SK-N-SH (cell line): ENCODE data around the gene SCARB1. TPM values are rescaled to one million over a fixed set of nuclear protein-coding genes. Genes with fewer than 3 reads are reported as not detected.

Experiments used
- CTCF ChIA-PET: fragments of 300-600, 350-600 bp; formaldehyde crosslinking; extraction: SDS; loops from one replicate; lab custom pipeline; 2021; lab: Yijun Ruan, JAX
- POLR2A ChIA-PET: fragments of 350-600 bp; sonication (Branson Sonifier 250); formaldehyde crosslinking; extraction: SDS; loops from one replicate; lab custom pipeline; 2020; ENCODE audit warnings: antibody characterized with exemption, inconsistent platforms; lab: Yijun Ruan, JAX
- DNase-seq: peaks from one replicate; pipeline ENCODE4 v3.0.0; 2012
- H2AFZ ChIP-seq: fragments of 200-600 bp; sonication (generic); 2 replicates; pipeline ENCODE4 v1.8.1; 2016; ENCODE audit warnings: antibody characterized with exemption, mild to moderate bottlenecking, low read depth
- H3F3A ChIP-seq: fragments of 200-600 bp; sonication (generic); replicated peaks from 2 replicates; pipeline ENCODE3; 2016; ENCODE audit warnings: antibody characterized with exemption, mild to moderate bottlenecking; ENCODE audit not compliant: insufficient read depth
- H3K27ac ChIP-seq, 2 experiments: fragments of 200-500 bp in 1 of 2; fragments of 200-600 bp in 1 of 2; sonication (Bioruptor generic) in 1 of 2; sonication (generic), shearing (Covaris generic) in 1 of 2; 2 replicates each; pipeline versions ENCODE4 v1.5.1 to v1.6.1; 2014 to 2016; ENCODE audit warnings: low read depth in 2 of 2, inconsistent platforms in 1 of 2, low read length in 1 of 2, mild to moderate bottlenecking in 1 of 2, mixed read lengths in 1 of 2
- H3K27me3 ChIP-seq: fragments of 200-600 bp; sonication (generic), shearing (Covaris generic); 2 replicates; pipeline ENCODE4 v1.6.1; 2016; ENCODE audit warnings: mixed run types; ENCODE audit not compliant: insufficient read depth
- H3K36me3 ChIP-seq, 2 experiments: fragments of 200-500 bp in 1 of 2; fragments of 200-600 bp in 1 of 2; sonication (Bioruptor generic) in 1 of 2; sonication (generic) in 1 of 2; replicated peaks in 1 of 2; 2 replicates each; pipeline versions ENCODE3 to v1.5.1; 2014 to 2016; ENCODE audit warnings: low read length in 1 of 2, mild to moderate bottlenecking in 1 of 2; ENCODE audit not compliant: insufficient read depth in 2 of 2, control insufficient read depth in 1 of 2
- H3K4me1 ChIP-seq, 2 experiments: fragments of 200-500 bp in 1 of 2; fragments of 200-600 bp in 1 of 2; sonication (Bioruptor generic) in 1 of 2; sonication (generic), shearing (Covaris generic) in 1 of 2; 2 replicates each; pipeline versions ENCODE4 v1.5.1 to v1.6.1; 2014 to 2016; ENCODE audit warnings: low read depth in 1 of 2, low read length in 1 of 2, mixed run types in 1 of 2; ENCODE audit not compliant: insufficient read depth in 2 of 2, control insufficient read depth in 1 of 2
- H3K4me2 ChIP-seq: fragments of 200-600 bp; sonication (generic), shearing (Covaris generic); 2 replicates; pipeline ENCODE4 v1.6.1; 2017; ENCODE audit warnings: mixed run types
- H3K4me3 ChIP-seq, 2 experiments: fragments of 200-500 bp in 1 of 2; fragments of 200-600 bp in 1 of 2; sonication (Bioruptor generic) in 1 of 2; sonication (generic), shearing (Covaris generic) in 1 of 2; 2 replicates each; pipeline versions ENCODE4 v1.5.1 to v1.8.1; 2014 to 2016; ENCODE audit warnings: low read depth in 2 of 2, inconsistent platforms in 1 of 2, low read length in 1 of 2, mild to moderate bottlenecking in 1 of 2, mixed read lengths in 1 of 2, moderate library complexity in 1 of 2
- H3K79me2 ChIP-seq: fragments of 200-600 bp; sonication (generic); 2 replicates; pipeline ENCODE4 v1.8.1; 2017; ENCODE audit warnings: mild to moderate bottlenecking; ENCODE audit not compliant: insufficient read depth
- H3K9ac ChIP-seq: fragments of 200-600 bp; sonication (generic); 2 replicates; pipeline ENCODE4 v1.6.1; 2017; ENCODE audit warnings: mixed run types
- H3K9me2 ChIP-seq: fragments of 200-600 bp; sonication (generic); 2 replicates; pipeline ENCODE4 v1.6.1; 2017; ENCODE audit warnings: mixed run types
- H3K9me3 ChIP-seq: fragments of 200-600 bp; sonication (generic); 2 replicates; pipeline ENCODE4 v1.6.1; 2017; ENCODE audit warnings: mixed run types, mild to moderate bottlenecking, moderate library complexity
- H4K20me1 ChIP-seq: fragments of 200-600 bp; sonication (generic); 2 replicates; pipeline ENCODE4 v1.6.1; 2017; ENCODE audit warnings: mild to moderate bottlenecking, mixed run types; ENCODE audit not compliant: insufficient read depth
- ELF1 ChIP-seq: IDR thresholded peaks from 2 replicates; pipeline ENCODE4 v1.4.0; 2012
- GABPA ChIP-seq: IDR thresholded peaks from 2 replicates; pipeline ENCODE4 v1.4.0; 2012; ENCODE audit warnings: low read depth, mild to moderate bottlenecking
- MEF2A ChIP-seq: IDR thresholded peaks from 2 replicates; pipeline ENCODE4 v1.4.0; 2012; ENCODE audit warnings: low read depth, borderline replicate concordance
- MXI1 ChIP-seq: IDR thresholded peaks from 2 replicates; pipeline ENCODE4 v1.6.1; 2012; ENCODE audit warnings: mild to moderate bottlenecking, low read depth, low read length, improper control_type of control experiment
- NFIC ChIP-seq: IDR thresholded peaks from 2 replicates; pipeline ENCODE4 v1.4.0; 2012; ENCODE audit warnings: borderline replicate concordance
- NRF1 ChIP-seq: IDR thresholded peaks from 2 replicates; pipeline ENCODE4 v1.6.1; 2012; ENCODE audit warnings: low read depth, mild to moderate bottlenecking, low read length
- POLR2AphosphoS5 ChIP-seq: IDR thresholded peaks from 2 replicates; pipeline ENCODE4 v1.6.1; 2012; ENCODE audit warnings: low read depth, low read length
- RCOR1 ChIP-seq: fragments of 150-350 bp; IDR thresholded peaks from 2 replicates; pipeline ENCODE4 v1.6.1; 2017; ENCODE audit warnings: antibody characterized with exemption, low read length
- RFX5 ChIP-seq: IDR thresholded peaks from 2 replicates; pipeline ENCODE4 v1.6.1; 2012; ENCODE audit warnings: mild to moderate bottlenecking, improper control_type of control experiment, low read length
- RXRA ChIP-seq: IDR thresholded peaks from 2 replicates; pipeline ENCODE4 v1.4.0; 2012; ENCODE audit warnings: low read depth, mild to moderate bottlenecking, borderline replicate concordance
- TCF12 ChIP-seq: IDR thresholded peaks from 2 replicates; pipeline ENCODE4 v1.4.0; 2012
- TEAD4 ChIP-seq: IDR thresholded peaks from 2 replicates; pipeline ENCODE4 v1.4.0; 2012; ENCODE audit warnings: mild to moderate bottlenecking, borderline replicate concordance; ENCODE audit not compliant: insufficient read depth
- WGBS: methylation state at CpG from one replicate; pipeline ENCODE4 v1.1.6; 2017; ENCODE audit warnings: low lambda C conversion rate; 5-methylcytosine and 5-hydroxymethylcytosine counted together
- polyA plus RNA-seq, 3 experiments: library from polyadenylated mRNA; depleted of rRNA; stranded (reverse); fragments of >200 nt; gene quantifications; 2 replicates each; pipeline ENCODE4 v1.2.3, GENCODE V29; 2012
- TF ChIP-seq, protein P1 (sequence below): IDR thresholded peaks from 2 replicates; pipeline ENCODE4 v1.6.1; 2012; ENCODE audit warnings: mild to moderate bottlenecking, low read depth, low read length, moderate library complexity
- TF ChIP-seq, protein P2 (sequence below): IDR thresholded peaks from 2 replicates; pipeline ENCODE4; 2012
- TF ChIP-seq, protein P3 (sequence below): fragments of 150-350 bp; IDR thresholded peaks from 2 replicates; pipeline ENCODE4 v1.6.1; 2016; ENCODE audit warnings: mild to moderate bottlenecking, low read depth, low read length

SCARB1 gene
- polyA plus RNA-seq, 1 of the 3 experiments (the other 2 are of a cell fraction), result 33.0 TPM

DNA sequence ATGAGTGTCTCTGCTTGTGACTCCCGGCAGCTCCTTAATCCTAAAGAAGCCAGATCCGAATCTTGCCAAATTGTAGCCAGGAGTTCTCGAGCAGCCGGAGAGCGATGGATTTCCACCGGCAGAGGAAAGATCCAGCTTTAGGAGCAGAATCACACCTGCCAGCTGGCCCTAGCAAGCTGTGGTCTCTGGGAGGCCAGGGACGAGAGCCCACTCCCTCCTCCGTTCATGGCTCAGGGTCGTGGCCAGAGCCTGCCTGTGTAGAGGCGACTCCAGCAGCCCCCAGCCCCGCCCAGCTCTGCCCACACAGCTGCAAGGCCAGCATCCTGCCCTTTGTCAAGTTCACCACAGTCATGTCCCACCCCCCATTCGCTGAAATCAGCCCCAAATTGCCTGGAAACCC is 121.0 kb downstream of the SCARB1 start:
- H3K36me3 ChIP-seq, result no peaks in the 10 kb centered on the region
- no peak for TF ChIP-seq RFX5
- TF ChIP-seq, protein P1, sequence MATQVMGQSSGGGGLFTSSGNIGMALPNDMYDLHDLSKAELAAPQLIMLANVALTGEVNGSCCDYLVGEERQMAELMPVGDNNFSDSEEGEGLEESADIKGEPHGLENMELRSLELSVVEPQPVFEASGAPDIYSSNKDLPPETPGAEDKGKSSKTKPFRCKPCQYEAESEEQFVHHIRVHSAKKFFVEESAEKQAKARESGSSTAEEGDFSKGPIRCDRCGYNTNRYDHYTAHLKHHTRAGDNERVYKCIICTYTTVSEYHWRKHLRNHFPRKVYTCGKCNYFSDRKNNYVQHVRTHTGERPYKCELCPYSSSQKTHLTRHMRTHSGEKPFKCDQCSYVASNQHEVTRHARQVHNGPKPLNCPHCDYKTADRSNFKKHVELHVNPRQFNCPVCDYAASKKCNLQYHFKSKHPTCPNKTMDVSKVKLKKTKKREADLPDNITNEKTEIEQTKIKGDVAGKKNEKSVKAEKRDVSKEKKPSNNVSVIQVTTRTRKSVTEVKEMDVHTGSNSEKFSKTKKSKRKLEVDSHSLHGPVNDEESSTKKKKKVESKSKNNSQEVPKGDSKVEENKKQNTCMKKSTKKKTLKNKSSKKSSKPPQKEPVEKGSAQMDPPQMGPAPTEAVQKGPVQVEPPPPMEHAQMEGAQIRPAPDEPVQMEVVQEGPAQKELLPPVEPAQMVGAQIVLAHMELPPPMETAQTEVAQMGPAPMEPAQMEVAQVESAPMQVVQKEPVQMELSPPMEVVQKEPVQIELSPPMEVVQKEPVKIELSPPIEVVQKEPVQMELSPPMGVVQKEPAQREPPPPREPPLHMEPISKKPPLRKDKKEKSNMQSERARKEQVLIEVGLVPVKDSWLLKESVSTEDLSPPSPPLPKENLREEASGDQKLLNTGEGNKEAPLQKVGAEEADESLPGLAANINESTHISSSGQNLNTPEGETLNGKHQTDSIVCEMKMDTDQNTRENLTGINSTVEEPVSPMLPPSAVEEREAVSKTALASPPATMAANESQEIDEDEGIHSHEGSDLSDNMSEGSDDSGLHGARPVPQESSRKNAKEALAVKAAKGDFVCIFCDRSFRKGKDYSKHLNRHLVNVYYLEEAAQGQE, result no peak
- no peak for TF ChIP-seq GABPA
- TF ChIP-seq NFIC, result no peak
- no peaks in the 10 kb centered on the region for H3K79me2 ChIP-seq
- no peaks in the 10 kb centered on the region for H4K20me1 ChIP-seq
- peaks cover 13 to 27% of the 10 kb centered on the region in 2 experiments; a peak in 3 of 4 replicates for H3K4me1 ChIP-seq
- ChIA-PET CTCF (interaction anchor here (0.8 to 1.2 kb wide), 6 partner anchors 25 to 710 kb away, joined by 3 to 4 read pairs (median 4); no protein-coding TSS in a partner anchor), POLR2A (interaction anchor here (0.6 kb wide), 1 partner anchor 1110 kb away, joined by 3 read pairs; no protein-coding TSS in a partner anchor)
- H3K9me2 ChIP-seq, result no peaks in the 10 kb centered on the region
- no peak overlapping the region for H3K9ac ChIP-seq
- no peak overlapping the region for H3K4me3 ChIP-seq
- no peaks in the 10 kb centered on the region for H3K27me3 ChIP-seq
- H3K27ac ChIP-seq, result peak overlapping the region in 1 of 2 experiments; percentile 31; a peak in 1 of 4 replicates
- H3F3A ChIP-seq, result peaks cover 21% of the 10 kb centered on the region
- H3K4me2 ChIP-seq, result no peak overlapping the region
- WGBS, result 83% methylated on average over 6 of the region's 12 CpGs
- H3K9me3 ChIP-seq, result no peaks in the 10 kb centered on the region
- H2AFZ ChIP-seq, result no peak overlapping the region
- DNase-seq, result peak; percentile 66

DNA sequence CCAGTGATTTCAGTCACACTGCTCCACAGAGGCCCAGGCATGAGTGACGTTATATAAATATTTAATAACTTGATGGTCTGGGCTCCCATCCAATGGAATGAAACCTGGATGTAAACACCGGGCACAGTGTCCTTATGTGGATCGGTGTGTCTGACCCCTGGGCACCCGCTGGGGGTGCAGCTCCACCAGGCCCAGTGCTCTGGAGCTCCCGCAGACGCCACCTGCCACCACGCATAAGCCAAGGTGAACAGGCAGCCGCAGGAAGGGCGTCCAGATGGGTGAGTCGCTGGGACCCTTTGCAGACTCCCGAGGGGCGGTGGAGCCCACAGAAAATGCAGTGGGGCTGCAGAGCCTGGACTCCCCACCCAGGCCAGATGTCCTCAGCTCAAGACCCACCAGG is 121.6 kb downstream of the SCARB1 start:
- POLR2A ChIA-PET, result no interaction called here
- Histone ChIP-seq H3K4me1 (peaks cover 11 to 27% of the 10 kb centered on the region in 2 experiments; a peak in 3 of 4 replicates), H4K20me1 (no peaks in the 10 kb centered on the region), H3K9ac (no peak overlapping the region), H3K79me2 (no peaks in the 10 kb centered on the region), H3K9me2 (no peaks in the 10 kb centered on the region), H3F3A (peaks cover 21% of the 10 kb centered on the region), H3K27ac (0 out of 4 replicates have a peak overlapping the region, but pooled peaks of 1 of the 2 experiments have one; percentile 31), H3K9me3 (no peaks in the 10 kb centered on the region), H3K4me3 (no peak overlapping the region), H3K27me3 (no peaks in the 10 kb centered on the region), H3K4me2 (no peak overlapping the region), H2AFZ (no peak overlapping the region), H3K36me3 (no peaks in the 10 kb centered on the region)
- CTCF ChIA-PET, result interaction anchor here (0.8 to 1.5 kb wide), 7 partner anchors 9 to 710 kb away, joined by 3 to 6 read pairs (median 4); no protein-coding TSS in a partner anchor
- DNase-seq, result peak; percentile 54
- 80% methylated on average over 1 of the region's 12 CpGs for WGBS
- TF ChIP-seq MXI1, result no peak
- TF ChIP-seq NRF1, result no peak
- TF ChIP-seq MEF2A, result no peak
- TF ChIP-seq POLR2AphosphoS5, result no peak
- no peak for TF ChIP-seq RCOR1
- TF ChIP-seq NFIC, result no peak
- TF ChIP-seq RXRA, result no peak
- TF ChIP-seq, protein P2, sequence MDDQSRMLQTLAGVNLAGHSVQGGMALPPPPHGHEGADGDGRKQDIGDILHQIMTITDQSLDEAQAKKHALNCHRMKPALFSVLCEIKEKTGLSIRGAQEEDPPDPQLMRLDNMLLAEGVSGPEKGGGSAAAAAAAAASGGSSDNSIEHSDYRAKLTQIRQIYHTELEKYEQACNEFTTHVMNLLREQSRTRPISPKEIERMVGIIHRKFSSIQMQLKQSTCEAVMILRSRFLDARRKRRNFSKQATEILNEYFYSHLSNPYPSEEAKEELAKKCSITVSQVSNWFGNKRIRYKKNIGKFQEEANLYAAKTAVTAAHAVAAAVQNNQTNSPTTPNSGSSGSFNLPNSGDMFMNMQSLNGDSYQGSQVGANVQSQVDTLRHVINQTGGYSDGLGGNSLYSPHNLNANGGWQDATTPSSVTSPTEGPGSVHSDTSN, result no peak
- no peak for TF ChIP-seq ELF1
- TF ChIP-seq TCF12, result no peak
- TF ChIP-seq, protein P3, sequence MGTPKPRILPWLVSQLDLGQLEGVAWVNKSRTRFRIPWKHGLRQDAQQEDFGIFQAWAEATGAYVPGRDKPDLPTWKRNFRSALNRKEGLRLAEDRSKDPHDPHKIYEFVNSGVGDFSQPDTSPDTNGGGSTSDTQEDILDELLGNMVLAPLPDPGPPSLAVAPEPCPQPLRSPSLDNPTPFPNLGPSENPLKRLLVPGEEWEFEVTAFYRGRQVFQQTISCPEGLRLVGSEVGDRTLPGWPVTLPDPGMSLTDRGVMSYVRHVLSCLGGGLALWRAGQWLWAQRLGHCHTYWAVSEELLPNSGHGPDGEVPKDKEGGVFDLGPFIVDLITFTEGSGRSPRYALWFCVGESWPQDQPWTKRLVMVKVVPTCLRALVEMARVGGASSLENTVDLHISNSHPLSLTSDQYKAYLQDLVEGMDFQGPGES, result no peak
- TF ChIP-seq, protein P1, result no peak
- TF ChIP-seq RFX5, result no peak
- no peak for TF ChIP-seq TEAD4
- no peak for TF ChIP-seq GABPA
